HG03095 (cell line): ENCODE data around the gene SEC23A.
"Not testable (repeated sequence)": the region's sequence is repeated elsewhere in the genome, so short reads cannot be mapped to it uniquely, and the experiment has no call there.

ENCODE experiments used
- ATAC-seq: cut with Tn5 transposase; IDR thresholded peaks from one replicate; pipeline ENCODE4 v1.9.1; 2021; ENCODE audit warnings: moderate library complexity; ENCODE audit not compliant: unreplicated experiment

The SEC23A gene

DNA sequence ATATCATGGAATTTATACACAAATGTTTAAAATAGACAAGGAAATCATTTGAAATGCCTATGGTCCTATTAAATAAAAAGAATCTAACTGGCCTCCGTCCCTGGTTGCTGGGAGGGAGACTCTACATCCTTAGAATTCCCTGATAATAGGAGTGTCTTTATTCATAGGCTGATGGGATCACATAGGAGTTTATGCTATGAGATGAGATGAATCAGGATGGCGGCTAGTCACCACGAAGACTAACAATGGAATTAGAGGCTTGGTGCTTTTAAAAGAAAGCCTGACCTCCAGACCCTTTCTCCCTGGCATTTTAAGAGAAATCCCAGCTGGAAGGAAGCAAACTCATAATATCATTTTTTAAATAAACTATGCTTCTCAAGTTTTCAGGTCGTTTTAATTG, 69.7 kb downstream of the SEC23A start:
- ATAC-seq = no peak

DNA sequence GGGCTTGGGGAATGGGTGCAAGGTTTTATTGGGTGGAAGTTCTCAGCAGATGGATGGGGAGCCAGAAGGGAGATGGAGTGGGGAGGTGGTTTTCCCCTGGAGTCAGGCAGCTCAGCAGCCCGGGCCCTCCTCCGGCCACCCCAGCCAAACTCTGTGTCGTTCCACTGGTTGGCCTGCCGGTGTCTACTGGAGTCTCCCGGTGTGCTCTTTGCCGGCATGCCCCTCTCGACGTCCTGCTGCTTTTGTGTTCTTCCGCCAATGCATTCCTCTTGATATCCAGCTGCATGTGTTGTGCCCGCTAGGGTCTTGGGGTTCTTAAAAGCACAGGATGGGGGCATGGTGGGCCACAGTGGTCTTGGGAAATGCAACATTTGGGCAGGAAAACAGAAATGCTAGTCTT, 72.8 kb downstream of the SEC23A start:
- no peak for ATAC-seq

GRCh38 chr14:39029789-39030188, 73.2 kb downstream of the SEC23A start:
- no peak for ATAC-seq

DNA sequence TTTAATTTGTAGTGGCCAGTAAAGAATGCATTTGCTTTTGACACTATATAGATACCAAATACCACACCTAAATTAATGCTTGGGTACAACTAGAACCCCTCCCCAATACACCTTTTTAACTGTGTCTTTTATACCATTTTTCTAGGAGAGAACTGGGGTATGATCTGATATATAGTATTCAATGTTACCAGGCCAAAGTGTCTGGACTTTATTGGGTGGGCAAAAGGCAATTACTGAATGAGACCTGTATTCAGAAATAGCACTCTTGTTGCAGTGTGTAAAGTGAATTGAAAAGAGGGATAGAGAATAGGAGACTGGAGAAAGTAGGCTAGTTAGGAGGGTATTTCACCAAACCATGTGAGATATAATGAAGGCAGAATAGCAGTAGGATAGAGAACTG, 74.4 kb downstream of the SEC23A start:
- ATAC-seq = no peak

DNA sequence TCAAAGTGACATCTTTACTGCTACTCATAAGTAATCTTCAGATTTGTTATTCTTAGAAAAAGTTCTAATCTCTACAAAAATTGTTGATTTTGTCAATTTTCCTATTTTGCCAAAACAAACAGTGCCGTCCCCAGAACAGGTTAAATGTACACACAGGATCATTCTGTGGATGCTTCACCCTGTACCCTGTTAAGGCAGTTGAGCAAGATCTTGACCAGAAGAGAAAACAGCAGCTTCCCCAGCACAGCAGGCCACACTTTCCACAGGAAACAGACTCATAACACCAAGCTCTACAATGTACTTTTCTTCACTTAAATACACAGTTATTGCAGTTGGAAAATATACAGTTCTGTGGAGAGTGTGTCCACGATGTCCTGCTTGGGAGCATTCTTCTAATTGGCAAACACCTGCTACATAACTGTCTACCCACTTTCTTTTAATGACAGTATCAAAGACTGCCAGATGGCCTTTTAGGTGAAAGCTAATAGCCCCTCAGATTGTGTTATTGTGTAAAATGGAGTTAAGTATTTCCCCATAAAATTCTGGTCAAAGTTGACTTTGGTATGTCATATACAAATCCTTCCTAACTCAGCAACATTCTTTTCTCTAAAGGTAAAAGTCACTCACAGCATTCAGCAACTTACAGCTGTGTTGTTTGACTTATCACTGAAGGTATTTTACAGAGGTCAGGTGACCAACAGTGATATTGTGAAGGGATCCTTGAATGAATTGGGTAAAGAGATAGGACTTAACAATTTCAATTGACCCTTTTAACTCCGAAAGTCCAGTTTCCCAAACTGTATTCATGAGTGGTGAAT, 77.0 kb downstream of the SEC23A start:
- no peak for ATAC-seq

DNA sequence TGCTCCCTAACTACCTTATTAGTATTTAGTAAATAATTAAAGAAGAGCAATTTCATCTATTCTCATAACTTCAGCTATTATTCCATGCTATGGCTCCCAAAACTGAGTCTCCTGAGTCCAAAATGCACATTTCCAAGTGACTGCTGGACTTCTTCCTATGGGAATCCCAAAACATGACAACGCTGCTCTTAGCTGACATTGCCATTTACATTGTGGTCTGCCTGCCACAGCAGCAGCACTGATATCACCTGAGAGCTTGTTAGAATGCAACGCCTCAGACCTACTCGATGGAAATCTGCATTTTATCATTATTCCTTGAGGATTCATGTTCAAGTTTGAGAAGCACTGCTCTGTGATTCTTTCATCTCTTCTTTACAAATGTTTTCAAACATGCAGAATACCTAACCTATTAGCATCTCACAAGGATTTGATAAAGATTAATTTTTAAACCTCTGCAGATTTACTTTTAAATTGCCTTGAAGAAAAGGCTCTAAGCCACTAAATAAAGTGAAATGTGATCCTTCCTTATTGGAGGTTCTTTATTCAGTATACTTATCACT, 77.7 kb downstream of the SEC23A start:
- no peak for ATAC-seq

GRCh38 chr14:39023939-39024871, 78.8 kb downstream of the SEC23A start:
- no peak for ATAC-seq

DNA sequence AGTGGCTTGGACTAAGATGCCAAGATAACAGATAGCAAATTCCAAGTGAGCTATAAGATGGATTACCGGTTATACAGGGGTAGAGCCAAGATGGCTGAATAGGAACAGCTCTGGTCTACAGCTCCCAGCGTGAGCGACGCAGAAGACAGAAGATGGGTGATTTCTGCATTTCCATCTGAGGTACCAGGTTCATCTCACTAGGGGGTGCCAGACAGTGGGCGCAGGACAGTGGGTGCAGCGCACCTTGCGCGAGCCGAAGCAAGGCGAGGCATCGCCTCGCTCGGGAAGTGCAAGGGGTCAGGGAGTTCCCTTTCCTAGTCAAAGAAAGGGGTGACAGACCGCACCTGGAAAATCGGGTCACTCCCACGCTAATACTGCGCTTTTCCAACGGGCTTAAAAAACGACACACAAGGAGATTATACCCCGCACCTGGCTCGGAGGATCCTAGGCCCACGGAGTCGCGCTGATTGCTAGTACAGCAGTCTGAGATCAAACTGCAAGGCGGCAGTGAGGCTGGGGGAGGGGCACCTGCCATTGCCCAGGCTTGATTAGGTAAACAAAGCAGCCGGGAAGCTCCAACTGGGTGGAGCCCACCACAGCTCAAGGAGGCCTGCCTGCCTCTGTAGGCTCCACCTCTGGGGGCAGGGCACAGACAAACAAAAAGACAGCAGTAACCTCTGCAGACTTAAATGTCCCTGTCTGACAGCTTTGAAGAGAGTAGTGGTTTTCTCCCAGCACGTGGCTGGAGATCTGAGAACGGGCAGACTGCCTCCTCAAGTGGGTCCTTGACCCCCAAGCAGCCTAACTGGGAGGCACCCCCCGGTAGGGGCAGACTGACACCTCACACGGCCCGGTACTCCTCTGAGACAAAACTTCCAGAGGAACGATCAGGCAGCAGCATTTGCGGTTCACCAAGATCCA, 85.7 kb downstream of the SEC23A start:
- not testable (repeated sequence) for ATAC-seq

GRCh38 chr14:39016733-39017095, 86.3 kb downstream of the SEC23A start:
- no peak for ATAC-seq

DNA sequence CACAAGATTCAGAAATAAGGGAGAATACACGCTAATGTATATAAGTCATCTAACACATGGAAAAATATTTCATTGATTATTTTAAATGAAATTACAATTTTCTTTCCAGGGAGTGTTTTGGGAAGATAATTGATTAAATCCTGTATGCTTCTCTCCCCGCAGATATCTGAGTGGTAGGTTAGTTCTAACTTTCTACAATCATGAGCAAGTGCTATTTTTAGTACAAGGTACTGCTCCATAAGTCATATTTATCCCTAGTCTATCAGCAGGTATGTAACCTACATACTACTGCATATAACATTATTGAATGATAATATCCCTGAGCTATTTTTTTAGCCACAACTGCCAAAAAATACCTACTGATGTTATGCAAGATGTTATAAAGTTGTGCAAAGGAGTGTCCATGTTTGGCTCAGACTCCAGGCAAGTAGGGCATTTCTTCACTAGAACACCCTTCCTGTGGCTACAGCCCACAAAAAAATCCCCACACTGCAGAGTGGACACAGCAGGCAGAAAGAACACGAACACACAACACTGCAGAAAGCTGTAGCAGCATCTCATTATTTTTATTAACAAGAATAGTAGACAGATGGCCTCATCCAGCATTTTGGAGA, 87.0 kb downstream of the SEC23A start:
- no peak for ATAC-seq

DNA sequence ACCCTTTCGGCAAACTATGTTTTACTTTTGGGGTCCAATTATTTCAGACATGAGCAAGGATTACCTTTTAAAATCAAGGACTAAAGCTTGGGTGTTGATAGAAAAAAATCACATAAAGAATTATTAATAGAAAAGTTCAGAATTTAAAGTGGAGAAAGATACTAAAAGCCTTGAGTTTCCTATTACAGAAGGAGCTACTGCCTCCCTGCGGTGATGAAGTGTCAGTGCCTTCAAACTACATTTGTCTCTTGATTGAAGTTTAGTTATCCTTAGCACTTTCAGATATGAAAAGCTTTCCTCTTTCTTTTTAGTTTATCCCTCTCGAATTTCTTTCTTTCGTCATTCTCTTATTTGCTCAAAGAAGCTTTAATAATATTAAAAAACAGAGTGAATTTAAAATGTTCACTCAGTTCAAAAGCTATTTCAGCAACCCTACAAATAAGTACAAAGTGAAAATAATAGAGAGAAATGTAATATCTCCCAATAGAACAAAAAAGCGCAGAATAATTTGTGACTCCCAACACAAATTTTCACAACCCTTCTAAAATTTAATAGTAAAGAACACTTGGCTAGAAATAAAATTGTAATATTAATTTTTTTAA, 87.6 kb downstream of the SEC23A start:
- peak; percentile 82 for ATAC-seq

- ATAC-seq = no peak
Measured at GRCh38 chr14:39014460-39014859, 88.6 kb downstream of the SEC23A start.

GRCh38 chr14:39008965-39009364, 94.1 kb downstream of the SEC23A start:
- not testable (repeated sequence) for ATAC-seq

DNA sequence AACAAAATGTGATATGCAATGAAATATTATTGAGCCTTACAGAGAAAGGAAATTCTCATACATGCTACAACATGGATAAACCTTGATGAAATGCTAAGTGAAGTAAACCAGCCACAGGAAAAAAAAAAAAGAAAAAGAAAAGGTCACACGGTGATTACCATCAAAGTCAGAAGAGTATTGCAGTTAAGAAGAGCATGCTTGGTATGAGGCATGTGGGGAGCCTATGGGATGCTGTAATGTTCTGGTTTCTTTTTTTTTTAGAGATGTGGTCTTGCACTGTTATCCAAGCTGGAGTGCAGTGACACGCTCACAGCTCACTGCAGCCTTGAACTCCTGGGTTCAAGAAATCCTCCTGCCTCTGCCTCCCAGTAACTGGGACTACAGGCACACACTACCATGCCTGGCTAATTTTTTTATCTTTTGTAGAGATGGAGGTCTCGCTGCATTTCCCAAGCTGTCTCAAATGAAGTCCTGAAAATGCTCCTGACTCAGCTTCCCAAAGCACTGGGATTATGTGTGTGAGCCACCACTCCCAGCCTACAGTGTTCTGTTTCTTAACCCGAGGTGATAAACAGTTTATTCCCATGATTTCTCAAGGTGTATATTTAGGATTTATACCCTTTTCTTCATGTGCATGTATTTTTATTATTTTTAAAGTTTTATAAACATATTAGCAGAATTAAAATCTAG, 96.2 kb downstream of the SEC23A start:
- no peak for ATAC-seq

GRCh38 chr14:39005044-39005880, 97.8 kb downstream of the SEC23A start:
- no peak for ATAC-seq

GRCh38 chr14:38999949-39000348, 103.1 kb downstream of the SEC23A start:
- ATAC-seq = no peak

- no peak for ATAC-seq
Measured at GRCh38 chr14:38994731-38995130, 108.3 kb downstream of the SEC23A start.

- ATAC-seq = no peak
Measured at GRCh38 chr14:38993981-38994380, 109.1 kb downstream of the SEC23A start.
